Hematopoietic multipotent progenitor cell (in vitro differentiated cells): Measurements from ENCODE around the gene ILDR1. TPM values are rescaled to one million over a fixed set of nuclear protein-coding genes. Genes with fewer than 3 reads are reported as not detected.
A peak's percentile ranks its signal among the peaks of the same experiment; 100 is the strongest.

Source experiments
- DNase-seq, 3 donors: peaks; one replicate each; pipeline ENCODE4 v3.0.0-alpha.2; 2011 to 2015; ENCODE audit warnings: low read depth in 2 of 3, low spot score in 2 of 3
- total RNA-seq: library from RNA; depleted of rRNA; stranded (reverse); fragments of >200 nt; gene quantifications from one replicate; pipeline ENCODE4 v1.2.3, GENCODE V29; 2012

Gene ILDR1
- total RNA-seq, 1 donor = 0.54 TPM

DNA sequence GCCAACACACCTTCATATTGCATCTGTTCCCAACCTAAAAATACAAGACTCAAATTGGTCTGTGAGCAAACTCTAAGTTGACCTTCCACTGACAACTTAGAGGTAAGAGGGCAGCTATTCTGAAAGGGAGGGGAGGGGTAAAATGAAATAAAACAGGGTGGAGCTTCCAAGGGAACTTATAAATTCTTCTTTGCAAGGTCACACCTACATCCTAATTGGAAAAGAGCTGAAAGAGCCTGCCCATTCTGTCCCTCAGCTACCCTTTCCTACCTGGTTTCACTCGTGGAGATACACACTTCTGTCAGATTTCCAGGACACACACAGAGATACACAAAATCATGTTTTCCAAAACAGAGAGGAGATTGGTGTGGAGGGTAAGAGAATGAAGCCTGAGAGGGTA lies 1.0 kb downstream of the ILDR1 start:
- no peak for DNase-seq

GRCh38 chr3:122019493-122019892 lies 2.6 kb downstream of the ILDR1 start:
- no peak for DNase-seq

- no peak for DNase-seq
These were observed 7.3 kb downstream of the ILDR1 start for GRCh38 chr3:122014741-122015140.

DNA sequence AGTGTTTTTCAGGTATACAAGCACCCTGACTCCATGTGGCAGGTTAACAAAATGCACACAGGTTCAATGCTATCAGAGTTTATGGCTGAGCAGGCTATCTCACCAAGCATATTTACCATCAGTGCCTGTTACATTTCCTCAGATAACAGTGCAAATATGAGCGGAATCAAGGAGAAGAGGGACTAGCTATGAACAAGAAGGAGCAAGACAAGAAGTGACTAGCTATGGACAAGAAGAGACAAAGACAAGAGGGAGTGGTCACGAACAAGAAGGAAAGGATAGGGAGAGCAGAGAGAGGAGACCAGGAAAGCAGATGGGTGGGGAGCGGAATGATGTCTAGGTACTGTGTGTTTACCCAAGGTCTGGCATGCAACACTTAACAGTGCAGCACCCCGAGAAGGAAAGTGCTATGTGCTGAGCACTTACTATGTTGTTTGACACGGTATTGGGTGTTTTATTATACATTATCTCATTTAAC lies 8.6 kb downstream of the ILDR1 start:
- DNase-seq = no peak

GRCh38 chr3:122012821-122013220 lies 9.2 kb downstream of the ILDR1 start:
- no peak for DNase-seq

DNA sequence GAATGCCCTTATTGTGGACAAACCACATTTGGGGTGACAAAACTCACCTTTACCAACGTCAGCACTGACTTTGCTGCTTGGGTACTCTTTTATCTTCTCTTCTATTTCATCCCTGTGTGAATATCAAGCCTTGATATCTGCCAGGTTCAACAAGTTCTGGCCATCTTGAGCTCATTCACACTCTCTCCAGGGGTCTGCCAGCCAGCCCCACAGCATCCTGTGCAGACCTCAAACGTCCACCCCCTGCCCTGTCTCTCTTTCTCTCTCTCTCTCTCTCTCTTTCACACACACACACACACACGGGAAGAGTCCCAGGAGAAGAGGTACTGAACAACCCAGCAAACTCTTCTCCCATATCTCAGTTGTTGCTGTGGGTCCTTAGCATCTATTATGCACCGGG lies 10.7 kb downstream of the ILDR1 start:
- DNase-seq = no peak

GRCh38 chr3:122010506-122010905 lies 11.5 kb downstream of the ILDR1 start:
- no peak for DNase-seq

GRCh38 chr3:122008166-122008565 lies 13.9 kb downstream of the ILDR1 start:
- DNase-seq = no peak

GRCh38 chr3:122006267-122006666 lies 15.8 kb downstream of the ILDR1 start:
- DNase-seq = no peak

DNA sequence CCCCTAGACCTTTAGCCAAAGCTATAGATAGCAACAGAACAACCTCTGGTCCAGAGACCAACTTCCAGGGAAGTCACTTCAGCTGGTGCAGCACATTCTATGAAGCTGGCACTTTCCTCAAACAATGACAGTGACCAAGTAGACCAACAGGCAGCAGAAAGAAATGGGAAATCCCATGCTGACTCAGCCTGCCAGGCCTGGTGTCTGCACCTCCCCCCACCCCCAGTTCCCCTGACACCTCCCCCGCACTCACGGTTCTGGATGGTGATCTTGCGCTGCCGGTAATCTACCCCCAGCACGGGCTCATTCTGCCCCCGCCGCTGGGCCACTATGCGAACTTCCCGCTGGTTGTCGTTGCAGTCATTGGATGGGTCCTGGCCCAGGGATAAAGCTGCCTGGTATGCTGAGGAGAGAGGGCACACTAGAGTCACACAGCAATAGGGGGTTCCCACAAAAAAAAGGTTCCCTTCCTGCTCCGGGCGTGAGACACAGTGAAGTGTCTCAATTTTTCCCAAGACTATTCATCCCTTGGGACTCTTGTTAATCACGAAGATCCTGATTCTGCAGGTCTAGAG lies 17.0 kb downstream of the ILDR1 start:
- peak in 1 of 3 donors; percentile 24 for DNase-seq

DNA sequence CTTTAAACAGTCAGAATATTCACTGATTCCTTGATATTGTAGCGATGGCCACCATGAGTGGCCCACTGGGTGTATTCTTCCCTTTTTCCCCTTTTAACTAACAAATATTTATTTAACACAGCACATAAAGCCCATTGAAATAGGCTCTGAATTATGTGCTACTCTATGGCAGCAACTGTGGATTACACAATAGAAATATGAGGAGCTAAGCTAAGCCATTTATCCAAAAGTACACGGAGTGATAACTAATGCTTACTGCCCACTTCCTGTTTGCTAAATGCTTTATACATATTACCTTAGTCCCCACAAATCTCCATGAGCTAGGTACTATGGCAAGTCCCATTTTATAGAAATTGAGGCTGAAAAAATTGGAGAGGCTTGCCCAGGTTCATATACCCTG lies 17.9 kb downstream of the ILDR1 start:
- no peak for DNase-seq

DNA sequence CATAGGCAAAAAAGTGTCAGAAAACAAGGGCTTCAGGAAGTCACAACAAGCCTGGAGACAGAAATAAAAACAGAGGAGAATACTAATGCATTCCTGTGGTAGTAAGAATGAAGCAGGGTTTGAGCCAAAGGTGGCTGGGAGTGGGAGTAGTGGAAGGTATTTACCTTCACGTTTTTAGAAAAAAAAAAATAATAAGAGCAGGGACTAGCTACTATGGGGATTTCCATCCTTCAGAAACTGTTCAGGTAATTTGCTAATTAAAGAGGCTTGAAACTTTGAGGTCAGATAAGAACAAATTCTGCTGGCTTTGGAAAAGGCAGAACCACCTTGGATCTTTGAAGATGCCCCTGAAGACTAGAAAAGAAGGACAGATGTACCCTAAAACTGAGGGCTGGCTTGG lies 18.4 kb downstream of the ILDR1 start:
- no peak for DNase-seq

GRCh38 chr3:122003112-122003511 lies 18.9 kb downstream of the ILDR1 start:
- DNase-seq = peak in 2 of 3 donors; percentile 36 to 71

- no peak for DNase-seq
These were observed 19.4 kb downstream of the ILDR1 start for GRCh38 chr3:122002611-122003010.

- DNase-seq = no peak
These were observed 20.2 kb downstream of the ILDR1 start for GRCh38 chr3:122001892-122002291.

- DNase-seq = no peak
These were observed 21.0 kb downstream of the ILDR1 start for GRCh38 chr3:122000936-122001605.

DNA sequence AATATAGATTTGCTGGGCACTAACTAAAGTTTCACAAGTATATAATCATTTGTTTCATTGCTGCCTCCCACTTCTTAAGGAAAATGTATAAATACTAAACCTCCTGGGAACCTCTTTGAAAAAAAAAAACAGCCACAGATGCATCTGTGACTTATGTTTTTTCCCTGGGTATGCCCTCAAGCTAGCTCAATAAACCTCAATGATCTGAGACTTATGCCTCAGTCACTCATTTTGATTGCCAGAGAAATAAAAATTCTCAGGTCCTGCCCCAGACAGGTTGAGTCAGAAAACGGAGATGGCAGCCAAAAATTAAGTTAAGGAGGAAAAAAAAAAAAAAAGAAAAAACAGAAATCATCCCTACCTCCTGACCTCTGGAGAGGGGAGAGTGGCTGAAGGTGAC lies 22.1 kb downstream of the ILDR1 start:
- DNase-seq = no peak

GRCh38 chr3:121998611-121999473 lies 23.2 kb downstream of the ILDR1 start:
- DNase-seq = peak in 1 of 3 donors; percentile 42

- DNase-seq = peak in 2 of 3 donors; percentile 71 to 90
These were observed 23.9 kb downstream of the ILDR1 start for GRCh38 chr3:121998030-121998580.

- no peak for DNase-seq
These were observed 24.7 kb downstream of the ILDR1 start for GRCh38 chr3:121997372-121997771.

- DNase-seq = no peak
These were observed 25.6 kb downstream of the ILDR1 start for GRCh38 chr3:121996441-121996840.
